Measurements from ENCODE around the gene MLC1.

Gene MLC1

DNA sequence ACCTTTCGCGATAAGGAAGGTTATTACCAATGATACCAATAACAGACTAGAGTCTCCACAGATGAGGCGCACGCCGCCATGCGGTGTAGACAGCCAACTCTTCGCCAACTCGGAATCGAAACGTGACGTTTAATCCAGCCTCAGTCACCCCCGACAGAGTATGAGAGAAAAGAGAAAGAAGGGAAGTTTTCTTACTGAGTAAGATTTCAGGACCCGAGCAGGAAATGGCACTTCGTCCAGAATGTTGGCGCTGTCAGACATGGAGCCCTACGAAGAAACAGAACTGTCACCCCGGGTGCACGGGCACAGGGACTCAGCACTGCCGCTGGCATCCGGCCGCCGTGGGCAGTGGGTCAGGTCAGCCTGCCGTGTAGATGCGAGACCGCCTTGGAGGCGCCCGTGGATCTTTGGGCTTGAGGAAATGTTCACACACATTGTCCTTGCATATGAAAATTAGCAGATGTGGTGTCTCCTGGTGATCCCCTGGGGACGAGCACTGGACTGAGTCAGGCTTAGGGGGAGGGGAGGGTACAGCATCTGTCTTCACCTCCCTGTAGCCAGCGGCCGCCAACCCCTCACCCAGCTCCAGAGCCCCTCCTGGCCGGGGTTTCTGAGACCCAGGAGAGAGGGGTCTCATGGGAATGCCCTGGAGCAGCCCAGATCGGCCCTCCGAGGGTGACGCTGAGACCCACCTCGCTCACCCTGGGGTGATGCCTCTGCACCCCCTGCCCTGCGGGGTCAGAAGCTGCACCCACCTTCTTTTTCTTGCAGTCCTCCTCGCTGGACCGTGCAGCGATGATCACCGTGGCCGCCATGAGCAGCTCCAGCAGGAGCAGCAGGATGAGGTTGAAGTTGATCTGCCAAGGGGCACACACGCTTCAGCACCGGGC lies 8.3 kb downstream of the MLC1 start:
- ATAC-seq: no peak
- no peak for DNase-seq

DNA sequence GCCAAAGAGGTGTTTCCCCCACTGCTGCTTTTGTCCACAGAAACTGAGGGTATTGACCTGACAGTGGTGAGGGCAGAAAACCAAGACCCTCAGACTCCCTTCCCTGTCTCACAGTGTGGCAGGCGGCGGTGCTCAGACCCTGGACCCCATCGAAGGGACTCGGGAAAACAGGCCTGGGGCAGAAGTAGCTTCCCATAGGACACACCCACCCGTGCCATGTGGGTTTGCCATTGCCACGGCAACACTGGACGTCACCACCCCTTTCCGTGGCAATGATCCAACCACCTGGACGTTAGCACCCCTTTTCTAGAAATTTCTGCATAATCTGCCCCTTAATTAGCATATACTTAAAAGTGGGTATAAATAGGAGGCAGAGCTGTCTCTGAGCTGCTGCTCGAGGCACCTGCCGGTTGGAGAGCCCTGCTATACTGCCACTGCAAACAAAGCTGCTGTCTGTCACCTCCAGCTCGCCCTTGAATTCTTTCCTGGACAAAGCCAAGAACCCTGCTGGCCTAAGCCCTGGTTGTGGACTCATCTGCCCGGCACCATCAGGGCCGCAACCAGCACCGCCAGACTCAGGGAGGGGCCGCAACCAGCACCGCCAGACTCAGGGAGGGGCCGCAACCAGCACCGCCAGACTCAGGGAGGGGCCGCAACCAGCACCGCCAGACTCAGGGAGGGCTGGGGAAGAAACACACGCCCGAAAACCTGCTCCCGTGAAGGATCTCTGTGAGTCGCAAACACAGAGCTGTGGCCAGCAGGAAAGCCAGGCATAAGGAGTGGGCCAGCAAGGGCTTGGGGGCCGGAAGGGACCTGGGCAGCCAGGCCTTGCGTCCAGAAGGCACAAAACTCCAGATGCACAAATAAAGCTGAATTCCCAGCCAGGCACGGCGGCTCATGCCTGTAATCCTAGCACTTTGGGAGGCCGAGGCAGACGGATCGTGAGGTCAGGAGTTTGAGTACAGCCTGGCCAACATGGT lies 10.4 kb downstream of the MLC1 start:
- DNase-seq (no peak), ATAC-seq (no peak)

DNA sequence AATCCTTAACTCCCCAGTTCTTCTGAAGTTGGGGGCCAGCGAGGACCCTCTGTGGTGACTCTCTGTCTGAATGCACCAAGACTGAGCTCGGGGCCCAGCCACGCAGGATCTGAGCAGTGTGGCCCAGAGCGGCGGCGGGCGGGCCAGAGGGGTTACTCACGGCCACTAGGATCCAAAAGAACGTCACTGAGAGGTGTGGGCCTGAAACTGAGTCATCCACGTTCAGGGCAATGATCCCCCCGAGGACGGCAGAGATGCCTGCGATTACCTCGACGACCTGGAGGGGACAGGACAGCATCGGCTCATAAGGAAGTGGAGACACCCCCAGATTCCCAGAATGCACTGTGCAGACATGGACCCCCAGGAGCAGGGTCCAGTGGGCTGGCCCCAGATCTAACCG lies 11.2 kb downstream of the MLC1 start:
- ATAC-seq: no peak
- no peak for DNase-seq

DNA sequence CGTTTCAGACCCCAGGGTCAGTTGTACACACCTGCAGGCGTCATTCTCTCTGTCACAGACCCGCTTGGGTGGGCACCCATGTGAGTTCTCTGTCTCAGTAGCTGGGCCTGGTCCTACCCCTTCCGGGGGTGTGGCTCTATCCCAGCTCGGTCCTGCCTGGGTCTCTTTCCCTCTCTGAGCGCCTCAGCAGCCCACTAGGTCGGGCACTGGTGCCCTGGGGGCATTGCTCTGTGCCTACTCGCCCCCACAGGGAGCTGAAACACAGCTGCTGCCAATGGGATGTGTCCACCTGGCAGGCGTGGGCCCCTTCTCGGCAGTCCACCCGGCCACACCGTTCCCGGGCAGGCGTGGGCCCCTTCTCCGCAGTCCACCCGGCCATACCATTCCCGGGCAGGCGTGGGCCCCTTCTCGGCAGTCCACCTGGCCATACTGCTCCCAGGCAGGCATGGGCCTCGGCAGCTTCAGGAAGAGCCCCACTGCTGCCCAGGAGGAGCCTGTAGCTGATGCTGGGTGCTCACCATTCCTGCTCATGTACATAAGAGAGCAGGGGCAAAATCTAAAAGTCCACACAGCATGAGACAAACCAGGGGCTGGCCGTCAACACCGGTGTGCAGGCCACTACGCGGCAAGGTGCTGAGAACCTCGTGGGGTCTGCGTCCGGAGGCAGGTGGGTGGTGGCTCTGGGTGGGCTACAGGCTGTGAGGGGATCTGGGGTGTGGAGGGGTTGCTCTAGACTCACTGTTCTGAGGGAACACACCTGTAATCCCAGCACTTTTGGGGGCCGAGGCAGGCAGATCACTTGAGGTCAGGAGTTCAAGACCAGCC lies 12.3 kb downstream of the MLC1 start:
- no peak for DNase-seq
- no peak for ATAC-seq

DNA sequence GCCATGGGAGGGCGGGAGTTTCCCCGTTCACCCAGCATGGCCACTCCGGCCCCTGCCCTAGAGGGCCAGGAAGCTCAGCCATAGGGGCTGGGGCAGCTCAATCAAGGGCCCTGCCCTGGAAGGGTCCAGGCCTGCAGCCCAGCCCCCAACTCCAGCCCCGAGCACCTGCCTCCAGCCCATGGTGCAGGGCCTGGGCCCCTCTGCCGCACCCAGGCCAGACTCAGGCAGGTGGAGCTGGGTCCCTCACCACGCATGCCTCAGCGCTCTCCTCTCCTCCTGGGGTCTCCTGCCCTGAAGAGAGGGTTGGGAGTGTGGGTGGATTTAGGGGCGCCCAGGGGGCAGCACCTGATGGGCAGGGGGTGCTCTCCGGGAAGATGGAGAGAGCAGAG lies 13.1 kb downstream of the MLC1 start:
- ATAC-seq (no peak), DNase-seq (no peak)

DNA sequence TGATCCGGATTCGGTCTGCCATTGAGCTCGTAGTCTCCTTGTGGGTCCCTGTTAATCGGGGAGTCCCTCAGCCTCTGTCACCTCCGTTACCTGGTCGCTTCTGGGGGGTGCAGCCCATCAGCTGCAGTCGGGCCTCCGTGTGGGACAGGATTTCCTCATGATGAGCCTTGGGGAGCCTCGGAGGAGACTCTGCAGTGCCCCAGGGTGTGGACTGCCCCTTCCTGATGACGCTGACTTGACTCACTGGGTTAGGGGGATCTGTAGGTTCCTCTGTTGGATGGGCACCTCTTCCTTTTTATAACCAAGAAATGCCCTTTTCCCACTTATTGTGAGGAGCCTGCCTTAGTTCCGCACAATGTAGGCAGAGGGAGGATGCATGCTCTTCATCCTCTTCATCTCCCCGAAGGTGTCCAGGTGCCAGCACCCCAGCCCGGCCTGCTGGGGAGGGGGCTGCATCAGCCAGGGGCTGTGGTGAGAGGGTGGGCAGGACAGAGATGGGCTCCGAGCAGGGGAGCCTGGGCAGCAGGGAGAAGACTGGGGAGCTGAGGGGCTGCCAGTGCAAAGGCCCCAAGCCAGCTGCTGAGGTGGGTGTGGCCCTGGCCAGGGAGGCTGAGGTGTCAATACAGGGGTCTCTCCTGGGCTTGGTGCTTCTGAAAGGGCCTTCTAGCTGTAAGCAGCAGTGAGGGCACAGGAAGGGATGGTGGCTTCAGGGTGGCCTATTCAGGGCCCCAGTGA lies 13.6 kb downstream of the MLC1 start:
- DNase-seq: no peak
- ATAC-seq: no peak

DNA sequence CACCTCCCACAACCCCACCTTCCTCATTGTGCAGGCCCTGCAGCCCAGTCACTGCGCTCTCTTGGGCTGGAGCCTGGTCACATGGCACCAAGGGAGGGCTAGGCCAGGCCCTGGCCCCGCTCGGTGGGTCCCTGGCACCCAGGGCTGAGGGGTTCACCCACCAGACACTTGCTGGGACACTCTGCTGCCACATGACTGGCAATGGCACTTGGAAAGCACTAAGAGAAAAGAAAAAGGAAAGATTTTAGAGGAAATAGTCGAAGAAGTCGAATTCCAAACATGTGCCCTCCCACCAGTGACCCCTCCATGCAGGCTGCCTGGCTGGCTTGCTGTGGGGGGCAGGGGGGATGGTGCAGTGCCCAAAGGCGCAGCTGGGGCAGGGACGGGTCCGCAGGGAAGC lies 14.9 kb downstream of the MLC1 start:
- no peak for ATAC-seq
- no peak for DNase-seq

DNA sequence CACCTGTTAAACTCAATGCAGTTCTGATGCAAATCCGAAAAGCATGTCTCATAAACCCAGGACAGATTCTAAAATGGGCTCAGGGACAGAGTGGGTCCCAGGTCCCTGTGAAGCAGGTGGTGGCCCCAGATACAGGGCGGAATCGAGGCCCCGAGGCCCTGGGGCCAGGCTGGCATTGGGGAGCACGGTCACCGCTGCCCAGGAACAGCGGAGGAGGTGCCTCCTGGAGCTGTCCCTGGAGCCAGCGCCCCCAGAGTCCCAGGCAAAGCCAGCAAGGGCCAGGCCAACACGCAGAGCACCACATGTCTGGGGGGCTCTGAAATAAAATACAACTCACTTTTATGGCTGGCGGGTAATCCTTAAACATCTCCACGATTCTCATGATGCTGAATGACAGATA lies 17.1 kb downstream of the MLC1 start:
- DNase-seq (no peak), ATAC-seq (no peak)

DNA sequence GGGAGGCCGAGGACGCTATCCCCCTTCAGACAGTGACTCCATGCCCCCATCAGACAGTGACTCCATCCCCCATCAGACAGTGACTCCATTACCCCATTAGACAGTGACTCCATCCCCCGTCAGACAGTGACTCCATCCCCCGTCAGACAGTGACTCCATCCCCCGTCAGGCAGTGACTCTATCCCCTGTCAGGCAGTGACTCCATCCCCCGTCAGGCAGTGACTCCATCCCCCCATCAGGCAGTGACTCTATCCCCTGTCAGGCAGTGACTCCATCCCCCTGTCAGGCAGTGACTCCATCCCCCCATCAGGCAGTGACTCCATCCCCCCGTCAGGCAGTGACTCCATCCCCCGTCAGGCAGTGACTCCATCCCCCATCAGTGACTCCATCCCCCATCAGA lies 18.0 kb downstream of the MLC1 start:
- DNase-seq (no peak), ATAC-seq (no peak)

DNA sequence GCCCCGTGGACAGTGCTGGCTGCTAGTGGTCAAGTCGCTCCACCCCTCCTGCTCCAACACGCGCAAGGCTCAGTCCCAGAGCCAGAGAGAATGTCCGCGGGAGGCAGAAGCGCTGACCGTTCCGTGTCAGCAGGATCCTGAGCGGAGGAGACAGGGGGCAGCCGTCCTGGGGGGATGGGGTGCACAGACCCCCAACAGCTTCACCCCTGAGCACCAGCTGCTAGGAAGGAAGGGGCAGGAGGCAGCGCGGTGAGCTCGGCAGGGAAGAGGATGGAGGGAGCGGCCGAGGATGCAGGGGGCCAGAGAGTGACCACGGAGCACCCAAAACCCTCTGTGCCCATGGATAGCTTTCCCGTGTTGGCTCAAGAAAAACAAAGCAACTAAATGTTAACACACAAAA lies 20.8 kb downstream of the MLC1 start:
- ATAC-seq (no peak), DNase-seq (no peak)

DNA sequence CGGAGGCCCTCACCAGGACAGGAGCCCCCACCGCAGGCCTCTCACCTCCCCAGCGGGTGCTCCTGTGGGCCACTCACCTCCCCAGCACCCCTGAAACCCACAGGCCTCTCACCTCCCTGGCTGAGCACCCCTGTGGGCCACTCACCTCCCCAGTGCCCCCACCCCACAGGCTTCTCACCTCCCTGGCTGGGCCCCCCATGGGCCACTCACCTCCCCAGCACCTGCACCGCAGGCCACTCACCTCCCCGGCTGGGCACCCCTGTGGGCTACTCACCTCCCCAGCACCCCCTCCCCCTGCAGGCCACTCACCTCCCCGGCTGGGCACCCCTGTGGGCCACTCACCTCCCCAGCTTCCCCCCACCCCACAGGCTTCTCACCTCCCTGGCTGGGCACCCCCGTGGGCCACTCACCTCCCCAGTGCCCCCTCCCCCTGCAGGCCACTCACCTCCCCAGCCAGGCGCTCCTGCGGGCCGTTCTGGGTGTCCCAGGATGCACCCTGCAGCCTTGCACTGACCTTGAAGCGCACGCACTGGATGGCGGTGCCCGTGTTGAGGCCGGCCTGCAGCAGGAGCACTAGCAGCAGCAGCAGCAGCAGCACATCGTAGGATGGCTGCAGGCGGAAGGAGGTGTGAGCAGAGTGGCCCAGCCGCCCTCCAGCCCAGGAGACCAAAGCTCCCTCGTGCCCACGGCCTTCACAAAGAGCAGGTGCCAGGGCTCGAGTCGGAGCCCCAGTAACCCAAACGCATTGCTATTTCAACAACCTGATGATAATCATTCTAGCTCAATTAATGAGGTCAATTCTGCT lies 21.4 kb downstream of the MLC1 start:
- no peak for DNase-seq
- no peak for ATAC-seq

DNA sequence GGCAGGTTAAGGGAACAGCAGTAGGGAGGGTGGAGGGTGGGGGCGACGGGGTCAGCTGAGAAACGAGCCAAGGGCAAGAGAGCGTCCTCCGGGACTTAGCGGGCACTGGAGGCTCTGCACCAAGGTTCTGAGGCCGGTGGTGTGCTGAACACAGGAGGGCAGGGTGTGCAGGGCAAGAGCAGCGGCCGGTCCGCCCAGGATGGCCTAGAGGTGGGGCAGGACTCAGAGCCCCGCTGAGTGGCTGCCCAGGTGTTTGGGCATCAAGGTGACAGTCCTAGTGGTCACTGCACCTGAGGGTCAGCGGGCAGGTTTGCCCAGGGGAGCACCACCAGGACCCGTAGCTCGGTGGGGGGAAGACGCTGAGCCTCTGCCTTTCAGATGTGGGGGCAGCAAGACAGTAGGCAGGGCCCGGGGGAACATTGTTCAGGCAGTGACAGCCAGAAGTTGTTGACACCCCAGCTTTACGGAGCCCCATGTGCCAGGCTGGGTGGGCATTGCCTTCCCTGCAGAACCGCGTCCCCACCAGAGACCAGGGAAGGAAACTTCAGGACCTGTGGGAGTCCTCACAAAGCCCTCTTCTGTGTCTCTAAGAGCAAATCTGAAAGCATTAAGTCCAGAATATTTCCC lies 22.6 kb downstream of the MLC1 start:
- ATAC-seq (no peak), DNase-seq (no peak)

DNA sequence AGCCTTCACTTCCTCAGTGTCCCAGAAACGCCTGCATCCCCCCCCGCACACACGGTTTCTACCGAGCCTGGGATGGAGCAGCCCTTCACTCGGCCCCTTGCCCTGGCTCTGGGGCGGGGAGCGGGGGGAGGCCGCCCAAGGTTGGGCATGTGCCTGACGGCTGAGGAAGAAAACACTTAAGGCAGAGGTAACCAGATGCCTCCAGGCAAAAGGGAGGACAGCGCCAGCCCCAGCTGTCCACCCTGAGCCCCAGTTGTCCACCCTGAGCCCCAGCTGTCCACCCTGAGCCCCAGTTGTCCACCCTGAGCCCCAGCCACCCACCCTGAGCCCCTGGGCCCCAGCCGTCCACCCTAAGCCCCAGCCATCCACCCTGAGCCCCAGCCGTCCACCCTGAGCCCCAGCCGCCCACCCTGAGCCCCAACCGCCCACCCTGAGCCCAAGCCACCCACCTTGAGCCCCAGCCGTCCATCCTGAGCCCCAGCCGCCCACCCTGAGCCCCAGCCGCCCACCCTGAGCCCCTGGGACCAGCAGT lies 23.3 kb downstream of the MLC1 start:
- ATAC-seq (no peak), DNase-seq (no peak)

DNA sequence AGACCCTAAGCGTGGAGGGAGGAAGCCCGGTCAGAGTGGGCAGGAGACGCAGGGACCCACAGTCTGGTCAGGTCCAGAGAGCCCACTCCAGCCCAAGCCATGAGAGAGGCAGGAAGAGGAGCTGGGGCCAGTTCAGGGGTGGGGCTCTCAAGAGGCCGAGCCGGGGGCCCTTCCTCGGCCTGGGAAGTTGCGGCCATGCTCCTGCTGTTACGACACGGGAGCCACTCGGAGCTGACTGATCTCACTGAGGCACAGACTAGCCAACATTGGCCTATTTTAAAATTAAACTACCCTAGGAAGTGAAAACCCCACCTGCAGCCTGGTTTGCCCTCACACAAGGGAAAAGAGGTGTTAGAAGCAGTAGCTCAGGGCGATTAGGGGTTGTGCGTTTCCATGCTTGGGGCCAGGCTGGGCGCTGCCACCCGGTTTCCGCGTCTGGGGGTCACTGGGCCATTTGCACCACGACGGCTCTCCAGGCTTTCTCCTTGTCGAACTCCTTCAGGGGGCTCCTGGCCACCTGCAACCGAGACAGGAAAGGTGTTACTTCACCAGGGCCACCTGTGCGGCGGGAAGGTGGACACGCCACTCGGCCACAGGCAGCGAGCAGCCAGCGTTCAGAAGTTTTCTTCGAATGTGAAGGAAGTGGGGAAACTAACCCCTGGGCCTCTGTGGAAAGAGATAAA lies 23.9 kb downstream of the MLC1 start:
- ATAC-seq: no peak
- DNase-seq: no peak

DNA sequence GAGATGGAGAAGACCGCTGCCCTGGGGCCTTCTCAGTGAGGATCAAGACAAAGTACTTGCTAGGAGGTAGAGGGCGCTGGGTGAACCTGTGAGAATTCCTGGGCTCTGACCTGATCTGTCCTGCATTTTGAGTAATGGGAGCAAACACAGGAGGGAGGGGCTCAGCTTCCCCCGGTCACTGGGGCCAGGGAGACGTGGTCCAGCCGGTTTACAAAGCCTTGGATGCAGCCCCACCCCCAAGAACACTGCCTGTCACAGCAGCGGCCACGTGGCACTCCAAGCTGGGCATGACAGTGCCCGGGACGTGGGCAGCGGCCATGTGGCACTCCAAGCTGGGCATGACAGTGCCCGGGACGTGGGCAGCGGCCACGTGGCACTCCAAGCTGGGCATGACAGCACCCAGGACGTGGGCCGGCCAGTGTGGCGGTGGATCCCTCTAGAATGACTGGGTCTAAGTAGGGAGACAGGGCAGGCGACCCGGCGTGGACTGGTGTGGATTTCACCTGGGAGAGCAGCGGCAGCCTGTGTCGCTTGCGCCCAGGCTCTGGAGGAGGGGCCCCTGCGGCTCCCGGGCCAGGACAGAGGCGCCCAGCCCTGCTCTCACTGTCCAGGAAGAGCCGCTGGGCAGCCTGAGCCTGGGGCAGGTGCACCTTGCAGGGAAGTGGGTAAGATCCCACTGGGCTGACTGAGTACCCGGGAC lies 24.6 kb downstream of the MLC1 start:
- DNase-seq (no peak), ATAC-seq (no peak)

DNA sequence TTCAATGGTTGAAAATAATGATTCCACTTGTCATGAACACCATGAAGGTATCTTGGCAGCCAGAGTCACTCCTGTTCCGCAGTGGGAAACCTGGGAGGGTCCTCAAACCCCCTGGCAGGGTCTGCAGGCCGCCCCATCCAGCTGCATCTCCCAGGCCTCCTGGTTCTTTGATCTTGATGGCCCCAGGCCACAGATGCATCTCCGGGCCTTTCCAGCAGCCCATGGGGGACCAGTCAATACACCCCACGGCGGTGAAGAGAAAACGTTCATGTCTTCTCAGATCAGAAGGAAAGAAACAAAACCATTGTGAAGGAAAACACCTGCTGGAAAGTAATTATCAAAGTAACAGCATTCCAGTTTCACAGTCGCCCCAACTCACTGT lies 25.4 kb downstream of the MLC1 start:
- ATAC-seq: no peak

DNA sequence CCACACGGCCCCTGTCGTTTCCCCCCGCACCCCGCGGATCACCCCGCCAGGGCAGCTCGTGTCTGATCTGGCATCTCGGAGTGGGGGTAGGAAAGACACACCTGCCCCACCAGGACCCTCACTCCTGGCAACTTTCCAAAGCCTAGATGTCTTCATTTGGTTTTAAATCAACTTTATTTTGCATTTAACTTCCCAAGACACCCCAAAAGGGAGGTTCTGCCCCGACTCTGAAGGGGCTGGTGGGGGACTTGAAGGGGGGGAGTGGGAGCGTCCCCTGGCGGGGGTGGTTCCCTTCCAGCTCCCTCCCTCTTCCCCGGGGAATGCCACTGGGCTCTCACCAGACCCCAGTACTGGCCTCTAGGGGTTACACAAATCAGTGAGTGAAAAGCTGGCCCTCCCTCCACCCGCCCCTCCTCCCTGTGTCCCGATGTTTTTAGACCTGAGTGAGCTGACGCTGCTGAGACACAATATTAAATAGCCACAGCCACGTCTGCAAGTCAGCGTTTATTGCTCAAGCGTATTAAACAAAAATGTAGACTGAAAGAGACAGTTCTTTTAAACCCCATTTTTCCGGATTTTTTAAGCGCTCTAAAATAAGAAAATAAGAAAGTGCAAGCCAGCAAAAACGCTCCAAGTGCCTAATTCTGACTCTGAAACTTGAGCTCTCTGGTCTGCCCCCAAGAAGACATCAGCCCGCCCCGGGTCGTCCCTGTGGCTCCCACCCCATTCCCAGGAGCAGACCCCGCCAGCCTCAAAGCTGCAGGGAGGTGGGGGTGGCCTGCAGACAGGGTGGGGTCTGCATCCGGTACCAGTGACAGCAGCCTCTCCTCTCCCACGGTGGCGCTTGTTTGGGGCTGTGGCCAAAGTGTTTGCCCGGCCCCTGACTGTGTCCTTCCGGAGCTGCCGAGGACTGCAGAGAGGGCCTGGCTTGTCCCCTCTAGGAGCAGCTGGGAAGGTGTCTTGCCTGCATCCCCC lies 26.0 kb downstream of the MLC1 start:
- ATAC-seq (no peak), DNase-seq (no peak)

More for the DNA sequence above, 25.4 kb downstream of the MLC1 start:
- DNase-seq: no peak

All from stimulated activated naive CD8-positive, alpha-beta T cell treated with anti-CD3 and anti-CD28 coated beads, Interleukin-15, Interleukin-2, amounts not matched to agents 100 U/mL and 50 U/mL, for 24 hours (primary cell).